Stomach (tissue), 19 donors: ENCODE results near the gene GSC. TPM values are rescaled to one million over a fixed set of nuclear protein-coding genes. Genes with fewer than 3 reads are reported as not detected.

Experiments
- DNase-seq, 2 donors: peaks; one replicate each; pipeline versions ENCODE4 v3.0.0 to v3.0.0-alpha.2; 2013 to 2019
- H3K27ac ChIP-seq, 5 donors: fragments of 200-600 bp in 4 of 5; sonication (generic) in 4 of 5; one replicate each; pipeline ENCODE4 v1.5.1; 2013 to 2019; ENCODE audit warnings: mild to moderate bottlenecking in 1 of 5, moderate library complexity in 1 of 5
- H3K27me3 ChIP-seq, 3 donors: fragments of 200-600 bp; sonication (generic); one replicate each; pipeline ENCODE4 v1.5.1; 2017 to 2019; ENCODE audit warnings: mixed run types in 1 of 3
- H3K36me3 ChIP-seq, 4 donors: fragments of 200-600 bp; sonication (generic); 1 replicate in 3 of 4; 2 replicates in 1 of 4; pipeline ENCODE4 v1.5.1; 2016 to 2019
- H3K4me1 ChIP-seq, 4 donors: fragments of 200-600 bp; sonication (generic); one replicate each; pipeline ENCODE4 v1.5.1; 2016 to 2019
- H3K4me3 ChIP-seq, 4 donors: fragments of 200-600 bp; sonication (generic) in 3 of 4; one replicate each; pipeline ENCODE4 v1.5.1; 2016 to 2019; ENCODE audit warnings: mild to moderate bottlenecking in 1 of 4
- H3K9me3 ChIP-seq, 4 donors: fragments of 200-600 bp; sonication (generic); one replicate each; pipeline ENCODE4 v1.5.1; 2016 to 2019
- CTCF ChIP-seq, 7 experiments: fragments of 450-650 bp in 4 of 7; fragments of 200-600 bp in 3 of 7; sonication (generic) in 3 of 7; IDR thresholded peaks; one replicate each; pipeline ENCODE4 v1.5.1; 2016 to 2019; ENCODE audit warnings: antibody characterized with exemption in 7 of 7, control low read depth in 2 of 7, mild to moderate bottlenecking in 1 of 7
- EP300 ChIP-seq: sonication (generic); formaldehyde crosslinking; IDR thresholded peaks from one replicate; pipeline ENCODE4 v1.6.1; 2017; ENCODE audit warnings: antibody characterized with exemption
- POLR2A ChIP-seq, 4 donors: fragments of 450-650 bp; IDR thresholded peaks; one replicate each; pipeline ENCODE4 v1.6.1; 2016; ENCODE audit warnings: antibody characterized with exemption in 4 of 4, control low read depth in 2 of 4, mild to moderate bottlenecking in 1 of 4, moderate library complexity in 1 of 4
- POLR2AphosphoS5 ChIP-seq, 3 donors: sonication (generic); formaldehyde crosslinking; IDR thresholded peaks; one replicate each; pipeline ENCODE4 v1.6.1; 2016; ENCODE audit warnings: antibody characterized with exemption in 3 of 3
- WGBS, 5 donors: extraction: QIAGEN DNeasy Blood & Tissue Kit in 3 of 5; methylation state at CpG; one replicate each; pipeline versions ENCODE4 v1.1.5 to v1.1.7; 2013 to 2018; 5-methylcytosine and 5-hydroxymethylcytosine counted together
- intact Hi-C: fragments of 100-400 bp; cut with DNase I; formaldehyde crosslinking; loops from one replicate; pipeline ENCODE4 v1.15.1; 2023; ENCODE audit warnings: low total_unique reads
- long read RNA-seq, 10 donors: transcript quantifications; one replicate each; lab custom pipeline, GENCODE V29; 2026
- polyA plus RNA-seq, 3 donors: library from polyadenylated mRNA; stranded (reverse); fragments of 200-250 nt; gene quantifications; one replicate each; pipeline ENCODE4 v1.2.3, GENCODE V29; 2013
- total RNA-seq, 5 donors: library from RNA; depleted of rRNA; stranded (reverse); fragments of >200 nt; gene quantifications; one replicate each; pipeline versions ENCODE4 v1.1.0 to v1.2.3, GENCODE V29; 2014 to 2016
- donor health status: healthy with polysubstance abuse.
- donor health status: Bipolar disorder and iron deficiency.
- donor health status: healthy.

The GSC gene
- total RNA-seq (not detected), polyA plus RNA-seq (under 1 TPM in 1 of 3 donors, not detected in 2; 0.25 TPM)
- long read RNA-seq, donor 1: 0 reads
- long read RNA-seq, donor 2: 0 reads
- long read RNA-seq, donor 3: 0 reads
- long read RNA-seq, donor 4: 0 reads
- long read RNA-seq, donor 5, partial matches to known transcripts: 0 of 1 reads
- long read RNA-seq, donor 5, other reads (novel, unspliced or antisense): 0 of 1 reads
- long read RNA-seq, donor 6: 0 reads
- long read RNA-seq, donor 7: 0 reads
- long read RNA-seq, donor 8: 0 reads
- long read RNA-seq, donor 9: 0 reads
- long read RNA-seq, donor 10: 0 reads

- Histone ChIP-seq H3K4me3 (peak within 1 kb of the TSS; percentile 57 to 80 (median 59)), H3K36me3 (no peaks in the 10 kb centered on the region), H3K27ac (peak within 1 kb of the TSS in 1 of 5 donors; percentile 46), H3K27me3 (peaks cover 62 to 100% (median 97%) of the 10 kb centered on the region in 3 donors), H3K9me3 (peaks cover 0 to 19% (median 5%) of the 10 kb centered on the region in 4 donors), H3K4me1 (peaks cover 25 to 57% (median 28%) of the 10 kb centered on the region in 4 donors)
- DNase-seq: peak; percentile 42 to 88
- TF ChIP-seq POLR2AphosphoS5 (IDR thresholded peaks at IDR 0.05): no peak
- no peak for TF ChIP-seq CTCF (IDR thresholded peaks at IDR 0.05)
- TF ChIP-seq POLR2A (IDR thresholded peaks at IDR 0.05): no peak
- TF ChIP-seq EP300: no peak
- WGBS, 5 donors: 0 to 2% (median 1%) methylated on average over 34 to 96 of the region's 96 CpGs
- intact Hi-C loops: no loop called here
Observed at GRCh38 chr14:94769391-94770250, at the start of gene GSC. GSC (minus strand) TSS chr14:94770113; CDS start chr14:94770015, 98 bp downstream.

GRCh38 chr14:94819531-94819930 is 49.6 kb upstream of the GSC start:
- no peak for TF ChIP-seq CTCF (IDR thresholded peaks at IDR 0.05)
- TF ChIP-seq EP300: no peak
- no peak for TF ChIP-seq POLR2A (IDR thresholded peaks at IDR 0.05)
- no peak for TF ChIP-seq POLR2AphosphoS5 (IDR thresholded peaks at IDR 0.05)
- Histone ChIP-seq H3K27me3 (peaks cover 0 to 21% (median 0%) of the 10 kb centered on the region in 3 donors), H3K9me3 (peaks cover 0 to 11% (median 0%) of the 10 kb centered on the region in 4 donors), H3K4me3 (no peak overlapping the region), H3K36me3 (no peaks in the 10 kb centered on the region), H3K4me1 (no peaks in the 10 kb centered on the region), H3K27ac (no peak overlapping the region)
- intact Hi-C loops: no loop called here
- 48 to 89% (median 56%) methylated on average over 3 of the region's 3 CpGs for WGBS, 5 donors
- DNase-seq: no peak

- H3K27ac ChIP-seq: no peak overlapping the region
- peak in 1 of 2 donors; percentile 18 for DNase-seq
- intact Hi-C loops: no loop called here
- H3K36me3 ChIP-seq: no peaks in the 10 kb centered on the region
- no peak overlapping the region for H3K4me3 ChIP-seq
- 29 to 51% (median 43%) methylated on average over 6 of the region's 6 CpGs for WGBS, 5 donors
- TF ChIP-seq POLR2AphosphoS5 (IDR thresholded peaks at IDR 0.05) (no peak), EP300 (no peak), POLR2A (IDR thresholded peaks at IDR 0.05) (no peak)
- H3K27me3 ChIP-seq: peaks cover 0 to 24% (median 0%) of the 10 kb centered on the region in 3 donors
- peaks cover 0 to 11% (median 0%) of the 10 kb centered on the region in 4 donors for H3K9me3 ChIP-seq
- no peaks in the 10 kb centered on the region for H3K4me1 ChIP-seq
Observed at GRCh38 chr14:94816113-94816512, 46.2 kb upstream of the GSC start.

GRCh38 chr14:94805680-94806288 is 35.9 kb upstream of the GSC start:
- H3K36me3 ChIP-seq: no peaks in the 10 kb centered on the region
- H3K4me1 ChIP-seq: no peaks in the 10 kb centered on the region
- no peak for TF ChIP-seq CTCF (IDR thresholded peaks at IDR 0.05)
- no peak for TF ChIP-seq POLR2A (IDR thresholded peaks at IDR 0.05)
- no peak for TF ChIP-seq EP300
- TF ChIP-seq POLR2AphosphoS5 (IDR thresholded peaks at IDR 0.05): no peak
- intact Hi-C loops: no loop called here
- H3K9me3 ChIP-seq: no peaks in the 10 kb centered on the region
- H3K4me3 ChIP-seq: no peak overlapping the region
- no peak overlapping the region for H3K27ac ChIP-seq
- 21 to 29% (median 26%) methylated on average over 5 of the region's 5 CpGs for WGBS, 5 donors
- DNase-seq: peak in 1 of 2 donors; percentile 51
- H3K27me3 ChIP-seq: peaks cover 0 to 18% (median 0%) of the 10 kb centered on the region in 3 donors
